ENCODE measurements around the gene TMEM50B.
"Not testable (repeated sequence)": the region's sequence is repeated elsewhere in the genome, so short reads cannot be mapped to it uniquely, and the experiment has no call there.

TMEM50B gene

GRCh38 chr21:33421713-33422393, 57.9 kb downstream of the TMEM50B start:
- no peak for TF ChIP-seq CTCF (IDR thresholded peaks at IDR 0.05; ENCODE audit: insufficient read depth, low read depth, low read length, missing control alignments)
- no peak overlapping the region for H3K4me3 ChIP-seq (ENCODE audit: low read depth, low read length)
- DNase-seq (ENCODE audit: low read depth): no peak

GRCh38 chr21:33419538-33420123, 60.1 kb downstream of the TMEM50B start:
- no peak for DNase-seq (ENCODE audit: low read depth)
- H3K4me3 ChIP-seq (ENCODE audit: low read depth, low read length): no peak overlapping the region
- no peak for TF ChIP-seq CTCF (IDR thresholded peaks at IDR 0.05; ENCODE audit: insufficient read depth, low read depth, low read length, missing control alignments)

GRCh38 chr21:33418691-33419090, 61.1 kb downstream of the TMEM50B start:
- no peak for TF ChIP-seq CTCF (IDR thresholded peaks at IDR 0.05; ENCODE audit: insufficient read depth, low read depth, low read length, missing control alignments)
- H3K4me3 ChIP-seq (ENCODE audit: low read depth, low read length): no peak overlapping the region
- no peak for DNase-seq (ENCODE audit: low read depth)

GRCh38 chr21:33414926-33415325, 64.8 kb downstream of the TMEM50B start:
- no peak overlapping the region for H3K4me3 ChIP-seq (ENCODE audit: low read depth, low read length)
- no peak for TF ChIP-seq CTCF (IDR thresholded peaks at IDR 0.05; ENCODE audit: insufficient read depth, low read depth, low read length, missing control alignments)
- DNase-seq (ENCODE audit: low read depth): no peak

- DNase-seq (ENCODE audit: low read depth): no peak
- no peak for TF ChIP-seq CTCF (IDR thresholded peaks at IDR 0.05; ENCODE audit: insufficient read depth, low read depth, low read length, missing control alignments)
- no peak overlapping the region for H3K4me3 ChIP-seq (ENCODE audit: low read depth, low read length)
These were observed 65.7 kb downstream of the TMEM50B start for GRCh38 chr21:33414068-33414467.

- TF ChIP-seq CTCF (IDR thresholded peaks at IDR 0.05; ENCODE audit: insufficient read depth, low read depth, low read length, missing control alignments): no peak
- no peak overlapping the region for H3K4me3 ChIP-seq (ENCODE audit: low read depth, low read length)
- peak; percentile 71 for DNase-seq (ENCODE audit: low read depth)
These were observed 66.8 kb downstream of the TMEM50B start for GRCh38 chr21:33412832-33413519.

- DNase-seq (ENCODE audit: low read depth); H3K4me3 ChIP-seq (ENCODE audit: low read depth, low read length): not testable (repeated sequence)
These were observed 67.3 kb downstream of the TMEM50B start for GRCh38 chr21:33412439-33412831.
